Measurements from ENCODE around the gene MRPL36. TPM values are rescaled to one million over a fixed set of nuclear protein-coding genes. Genes with fewer than 3 reads are reported as not detected.

The MRPL36 gene
- total and polyA plus RNA-seq, 2 experiments from 2014 or later, result 47.5 to 149 TPM

DNA sequence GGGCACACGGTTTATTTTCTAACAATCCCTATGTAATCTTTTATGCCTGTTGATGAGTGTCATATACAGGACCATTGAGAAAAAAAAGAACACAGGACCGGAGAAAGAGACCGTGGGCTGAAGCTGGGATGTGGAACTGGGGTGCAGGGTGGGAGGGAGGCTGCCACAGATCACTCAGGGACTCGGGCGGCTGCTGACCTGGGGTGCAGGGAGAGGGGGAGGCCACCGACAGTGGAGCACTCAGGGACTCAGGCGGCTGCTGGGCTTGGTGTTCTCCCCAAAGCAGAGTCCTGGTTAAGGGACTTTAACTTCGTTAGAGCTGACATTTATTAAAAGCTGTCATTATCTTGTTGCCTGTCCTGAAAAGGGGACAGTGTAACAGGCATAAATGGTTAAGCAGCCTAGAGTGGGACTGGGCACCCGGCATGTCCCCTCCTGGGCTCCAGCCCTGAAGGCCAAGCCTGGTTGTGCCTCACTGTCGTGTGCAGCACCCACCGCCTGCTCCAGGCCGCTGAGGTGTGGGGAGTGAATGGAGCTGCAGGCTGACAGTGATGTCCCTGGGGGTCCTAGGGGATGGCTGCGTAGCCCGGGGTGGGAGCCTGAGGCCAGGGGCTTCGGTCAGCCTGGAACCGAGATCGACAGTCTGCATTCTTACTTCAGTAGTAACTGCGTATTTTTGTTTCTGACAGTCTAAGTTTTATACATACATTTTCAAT is 15.6 kb upstream of the MRPL36 start:
- ATAC-seq (no peak), DNase-seq (ENCODE audit: low spot score) (no peak)
- Mint-ChIP-seq H3K36me3 (ENCODE audit: low read depth) (peaks cover 91% of the 10 kb centered on the region), H3K9me3 (no peaks in the 10 kb centered on the region), H3K4me3 (no peak overlapping the region), H3K27me3 (ENCODE audit: insufficient read depth, low read depth, poor library complexity) (peaks cover 8% of the 10 kb centered on the region), H3K4me1 (peaks cover 24% of the 10 kb centered on the region), H3K27ac (no peak overlapping the region)
- Histone ChIP-seq H3K4me2 (no peak overlapping the region), H3K9me2 (ENCODE audit: insufficient read depth) (no peaks in the 10 kb centered on the region), H3K4me1 (ENCODE audit: insufficient read depth) (0 out of 2 replicates have a peak, but pooled peaks cover 5% of the 10 kb centered on the region), H2AFZ (no peak overlapping the region), H3F3A (replicated peaks; ENCODE audit: low read depth) (no peaks in the 10 kb centered on the region; the same call in 1 of the 2 replicates), H3K27me3 (ENCODE audit: insufficient read depth) (no peaks in the 10 kb centered on the region), H4K20me1 (replicated peaks; ENCODE audit: insufficient read depth) (peaks cover 21% of the 10 kb centered on the region; the same call in 1 of the 2 replicates), H3K36me3 (ENCODE audit: insufficient read depth) (peaks cover 33% of the 10 kb centered on the region), H3K4me3 (no peak overlapping the region), H3K79me2 (replicated peaks; ENCODE audit: insufficient read depth) (peaks cover 45% of the 10 kb centered on the region), H3K27ac (ENCODE audit: low read depth) (no peak overlapping the region)
- TF ChIP-seq NANOG (IDR thresholded peaks at IDR 0.05; ENCODE audit: borderline replicate concordance) (no peak), EZH2phosphoT487 (IDR thresholded peaks at IDR 0.05; ENCODE audit: unreplicated experiment) (no peak), POLR2AphosphoS5 (IDR thresholded peaks at IDR 0.05; ENCODE audit: low read depth) (no peak), JUNB (IDR thresholded peaks at IDR 0.05; ENCODE audit: unreplicated experiment) (no peak), ZNF331 (CRISPR knock-in tag; IDR thresholded peaks at IDR 0.05; ENCODE audit: low read depth) (no peak), ZNF114 (CRISPR knock-in tag; IDR thresholded peaks at IDR 0.05) (no peak), STAT1 (IDR thresholded peaks at IDR 0.05; ENCODE audit: unreplicated experiment) (no peak), CREB1 (CRISPR knock-in tag; IDR thresholded peaks at IDR 0.05; ENCODE audit: low read depth) (no peak), EZH2 (IDR thresholded peaks at IDR 0.05; ENCODE audit: low read depth, unreplicated experiment) (no peak)
- TF ChIP-seq, protein P1, sequence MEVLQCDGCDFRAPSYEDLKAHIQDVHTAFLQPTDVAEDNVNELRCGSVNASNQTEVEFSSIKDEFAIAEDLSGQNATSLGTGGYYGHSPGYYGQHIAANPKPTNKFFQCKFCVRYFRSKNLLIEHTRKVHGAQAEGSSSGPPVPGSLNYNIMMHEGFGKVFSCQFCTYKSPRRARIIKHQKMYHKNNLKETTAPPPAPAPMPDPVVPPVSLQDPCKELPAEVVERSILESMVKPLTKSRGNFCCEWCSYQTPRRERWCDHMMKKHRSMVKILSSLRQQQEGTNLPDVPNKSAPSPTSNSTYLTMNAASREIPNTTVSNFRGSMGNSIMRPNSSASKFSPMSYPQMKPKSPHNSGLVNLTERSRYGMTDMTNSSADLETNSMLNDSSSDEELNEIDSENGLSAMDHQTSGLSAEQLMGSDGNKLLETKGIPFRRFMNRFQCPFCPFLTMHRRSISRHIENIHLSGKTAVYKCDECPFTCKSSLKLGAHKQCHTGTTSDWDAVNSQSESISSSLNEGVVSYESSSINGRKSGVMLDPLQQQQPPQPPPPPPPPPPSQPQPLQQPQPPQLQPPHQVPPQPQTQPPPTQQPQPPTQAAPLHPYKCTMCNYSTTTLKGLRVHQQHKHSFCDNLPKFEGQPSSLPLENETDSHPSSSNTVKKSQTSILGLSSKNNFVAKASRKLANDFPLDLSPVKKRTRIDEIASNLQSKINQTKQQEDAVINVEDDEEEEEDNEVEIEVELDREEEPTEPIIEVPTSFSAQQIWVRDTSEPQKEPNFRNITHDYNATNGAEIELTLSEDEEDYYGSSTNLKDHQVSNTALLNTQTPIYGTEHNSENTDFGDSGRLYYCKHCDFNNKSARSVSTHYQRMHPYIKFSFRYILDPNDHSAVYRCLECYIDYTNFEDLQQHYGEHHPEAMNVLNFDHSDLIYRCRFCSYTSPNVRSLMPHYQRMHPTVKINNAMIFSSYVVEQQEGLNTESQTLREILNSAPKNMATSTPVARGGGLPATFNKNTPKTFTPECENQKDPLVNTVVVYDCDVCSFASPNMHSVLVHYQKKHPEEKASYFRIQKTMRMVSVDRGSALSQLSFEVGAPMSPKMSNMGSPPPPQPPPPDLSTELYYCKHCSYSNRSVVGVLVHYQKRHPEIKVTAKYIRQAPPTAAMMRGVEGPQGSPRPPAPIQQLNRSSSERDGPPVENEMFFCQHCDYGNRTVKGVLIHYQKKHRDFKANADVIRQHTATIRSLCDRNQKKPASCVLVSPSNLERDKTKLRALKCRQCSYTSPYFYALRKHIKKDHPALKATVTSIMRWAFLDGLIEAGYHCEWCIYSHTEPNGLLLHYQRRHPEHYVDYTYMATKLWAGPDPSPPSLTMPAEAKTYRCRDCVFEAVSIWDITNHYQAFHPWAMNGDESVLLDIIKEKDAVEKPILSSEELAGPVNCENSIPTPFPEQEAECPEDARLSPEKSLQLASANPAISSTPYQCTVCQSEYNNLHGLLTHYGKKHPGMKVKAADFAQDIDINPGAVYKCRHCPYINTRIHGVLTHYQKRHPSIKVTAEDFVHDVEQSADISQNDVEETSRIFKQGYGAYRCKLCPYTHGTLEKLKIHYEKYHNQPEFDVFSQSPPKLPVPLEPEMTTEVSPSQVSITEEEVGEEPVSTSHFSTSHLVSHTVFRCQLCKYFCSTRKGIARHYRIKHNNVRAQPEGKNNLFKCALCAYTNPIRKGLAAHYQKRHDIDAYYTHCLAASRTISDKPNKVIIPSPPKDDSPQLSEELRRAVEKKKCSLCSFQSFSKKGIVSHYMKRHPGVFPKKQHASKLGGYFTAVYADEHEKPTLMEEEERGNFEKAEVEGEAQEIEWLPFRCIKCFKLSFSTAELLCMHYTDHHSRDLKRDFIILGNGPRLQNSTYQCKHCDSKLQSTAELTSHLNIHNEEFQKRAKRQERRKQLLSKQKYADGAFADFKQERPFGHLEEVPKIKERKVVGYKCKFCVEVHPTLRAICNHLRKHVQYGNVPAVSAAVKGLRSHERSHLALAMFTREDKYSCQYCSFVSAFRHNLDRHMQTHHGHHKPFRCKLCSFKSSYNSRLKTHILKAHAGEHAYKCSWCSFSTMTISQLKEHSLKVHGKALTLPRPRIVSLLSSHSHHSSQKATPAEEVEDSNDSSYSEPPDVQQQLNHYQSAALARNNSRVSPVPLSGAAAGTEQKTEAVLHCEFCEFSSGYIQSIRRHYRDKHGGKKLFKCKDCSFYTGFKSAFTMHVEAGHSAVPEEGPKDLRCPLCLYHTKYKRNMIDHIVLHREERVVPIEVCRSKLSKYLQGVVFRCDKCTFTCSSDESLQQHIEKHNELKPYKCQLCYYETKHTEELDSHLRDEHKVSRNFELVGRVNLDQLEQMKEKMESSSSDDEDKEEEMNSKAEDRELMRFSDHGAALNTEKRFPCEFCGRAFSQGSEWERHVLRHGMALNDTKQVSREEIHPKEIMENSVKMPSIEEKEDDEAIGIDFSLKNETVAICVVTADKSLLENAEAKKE (CRISPR knock-in tag; IDR thresholded peaks at IDR 0.05), result no peak
- TF ChIP-seq, protein P2, sequence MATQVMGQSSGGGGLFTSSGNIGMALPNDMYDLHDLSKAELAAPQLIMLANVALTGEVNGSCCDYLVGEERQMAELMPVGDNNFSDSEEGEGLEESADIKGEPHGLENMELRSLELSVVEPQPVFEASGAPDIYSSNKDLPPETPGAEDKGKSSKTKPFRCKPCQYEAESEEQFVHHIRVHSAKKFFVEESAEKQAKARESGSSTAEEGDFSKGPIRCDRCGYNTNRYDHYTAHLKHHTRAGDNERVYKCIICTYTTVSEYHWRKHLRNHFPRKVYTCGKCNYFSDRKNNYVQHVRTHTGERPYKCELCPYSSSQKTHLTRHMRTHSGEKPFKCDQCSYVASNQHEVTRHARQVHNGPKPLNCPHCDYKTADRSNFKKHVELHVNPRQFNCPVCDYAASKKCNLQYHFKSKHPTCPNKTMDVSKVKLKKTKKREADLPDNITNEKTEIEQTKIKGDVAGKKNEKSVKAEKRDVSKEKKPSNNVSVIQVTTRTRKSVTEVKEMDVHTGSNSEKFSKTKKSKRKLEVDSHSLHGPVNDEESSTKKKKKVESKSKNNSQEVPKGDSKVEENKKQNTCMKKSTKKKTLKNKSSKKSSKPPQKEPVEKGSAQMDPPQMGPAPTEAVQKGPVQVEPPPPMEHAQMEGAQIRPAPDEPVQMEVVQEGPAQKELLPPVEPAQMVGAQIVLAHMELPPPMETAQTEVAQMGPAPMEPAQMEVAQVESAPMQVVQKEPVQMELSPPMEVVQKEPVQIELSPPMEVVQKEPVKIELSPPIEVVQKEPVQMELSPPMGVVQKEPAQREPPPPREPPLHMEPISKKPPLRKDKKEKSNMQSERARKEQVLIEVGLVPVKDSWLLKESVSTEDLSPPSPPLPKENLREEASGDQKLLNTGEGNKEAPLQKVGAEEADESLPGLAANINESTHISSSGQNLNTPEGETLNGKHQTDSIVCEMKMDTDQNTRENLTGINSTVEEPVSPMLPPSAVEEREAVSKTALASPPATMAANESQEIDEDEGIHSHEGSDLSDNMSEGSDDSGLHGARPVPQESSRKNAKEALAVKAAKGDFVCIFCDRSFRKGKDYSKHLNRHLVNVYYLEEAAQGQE (IDR thresholded peaks at IDR 0.05; ENCODE audit: unreplicated experiment), result no peak
- TF ChIP-seq, protein P3, sequence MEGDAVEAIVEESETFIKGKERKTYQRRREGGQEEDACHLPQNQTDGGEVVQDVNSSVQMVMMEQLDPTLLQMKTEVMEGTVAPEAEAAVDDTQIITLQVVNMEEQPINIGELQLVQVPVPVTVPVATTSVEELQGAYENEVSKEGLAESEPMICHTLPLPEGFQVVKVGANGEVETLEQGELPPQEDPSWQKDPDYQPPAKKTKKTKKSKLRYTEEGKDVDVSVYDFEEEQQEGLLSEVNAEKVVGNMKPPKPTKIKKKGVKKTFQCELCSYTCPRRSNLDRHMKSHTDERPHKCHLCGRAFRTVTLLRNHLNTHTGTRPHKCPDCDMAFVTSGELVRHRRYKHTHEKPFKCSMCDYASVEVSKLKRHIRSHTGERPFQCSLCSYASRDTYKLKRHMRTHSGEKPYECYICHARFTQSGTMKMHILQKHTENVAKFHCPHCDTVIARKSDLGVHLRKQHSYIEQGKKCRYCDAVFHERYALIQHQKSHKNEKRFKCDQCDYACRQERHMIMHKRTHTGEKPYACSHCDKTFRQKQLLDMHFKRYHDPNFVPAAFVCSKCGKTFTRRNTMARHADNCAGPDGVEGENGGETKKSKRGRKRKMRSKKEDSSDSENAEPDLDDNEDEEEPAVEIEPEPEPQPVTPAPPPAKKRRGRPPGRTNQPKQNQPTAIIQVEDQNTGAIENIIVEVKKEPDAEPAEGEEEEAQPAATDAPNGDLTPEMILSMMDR (conservative IDR thresholded peaks at IDR 0.05; ENCODE audit: low read depth in 2 of 2), result no peak
- TF ChIP-seq, protein P4, sequence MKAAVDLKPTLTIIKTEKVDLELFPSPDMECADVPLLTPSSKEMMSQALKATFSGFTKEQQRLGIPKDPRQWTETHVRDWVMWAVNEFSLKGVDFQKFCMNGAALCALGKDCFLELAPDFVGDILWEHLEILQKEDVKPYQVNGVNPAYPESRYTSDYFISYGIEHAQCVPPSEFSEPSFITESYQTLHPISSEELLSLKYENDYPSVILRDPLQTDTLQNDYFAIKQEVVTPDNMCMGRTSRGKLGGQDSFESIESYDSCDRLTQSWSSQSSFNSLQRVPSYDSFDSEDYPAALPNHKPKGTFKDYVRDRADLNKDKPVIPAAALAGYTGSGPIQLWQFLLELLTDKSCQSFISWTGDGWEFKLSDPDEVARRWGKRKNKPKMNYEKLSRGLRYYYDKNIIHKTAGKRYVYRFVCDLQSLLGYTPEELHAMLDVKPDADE (IDR thresholded peaks at IDR 0.05), result no peak

All from GM23338 (cell line).